ENCODE results near the gene PLSCR1. TPM values are rescaled to one million over a fixed set of nuclear protein-coding genes. Genes with fewer than 3 reads are reported as not detected.

Gene PLSCR1, protein sequence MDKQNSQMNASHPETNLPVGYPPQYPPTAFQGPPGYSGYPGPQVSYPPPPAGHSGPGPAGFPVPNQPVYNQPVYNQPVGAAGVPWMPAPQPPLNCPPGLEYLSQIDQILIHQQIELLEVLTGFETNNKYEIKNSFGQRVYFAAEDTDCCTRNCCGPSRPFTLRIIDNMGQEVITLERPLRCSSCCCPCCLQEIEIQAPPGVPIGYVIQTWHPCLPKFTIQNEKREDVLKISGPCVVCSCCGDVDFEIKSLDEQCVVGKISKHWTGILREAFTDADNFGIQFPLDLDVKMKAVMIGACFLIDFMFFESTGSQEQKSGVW
- 10 to 100 TPM; 61.7 to 64.9 TPM for total RNA-seq

DNA sequence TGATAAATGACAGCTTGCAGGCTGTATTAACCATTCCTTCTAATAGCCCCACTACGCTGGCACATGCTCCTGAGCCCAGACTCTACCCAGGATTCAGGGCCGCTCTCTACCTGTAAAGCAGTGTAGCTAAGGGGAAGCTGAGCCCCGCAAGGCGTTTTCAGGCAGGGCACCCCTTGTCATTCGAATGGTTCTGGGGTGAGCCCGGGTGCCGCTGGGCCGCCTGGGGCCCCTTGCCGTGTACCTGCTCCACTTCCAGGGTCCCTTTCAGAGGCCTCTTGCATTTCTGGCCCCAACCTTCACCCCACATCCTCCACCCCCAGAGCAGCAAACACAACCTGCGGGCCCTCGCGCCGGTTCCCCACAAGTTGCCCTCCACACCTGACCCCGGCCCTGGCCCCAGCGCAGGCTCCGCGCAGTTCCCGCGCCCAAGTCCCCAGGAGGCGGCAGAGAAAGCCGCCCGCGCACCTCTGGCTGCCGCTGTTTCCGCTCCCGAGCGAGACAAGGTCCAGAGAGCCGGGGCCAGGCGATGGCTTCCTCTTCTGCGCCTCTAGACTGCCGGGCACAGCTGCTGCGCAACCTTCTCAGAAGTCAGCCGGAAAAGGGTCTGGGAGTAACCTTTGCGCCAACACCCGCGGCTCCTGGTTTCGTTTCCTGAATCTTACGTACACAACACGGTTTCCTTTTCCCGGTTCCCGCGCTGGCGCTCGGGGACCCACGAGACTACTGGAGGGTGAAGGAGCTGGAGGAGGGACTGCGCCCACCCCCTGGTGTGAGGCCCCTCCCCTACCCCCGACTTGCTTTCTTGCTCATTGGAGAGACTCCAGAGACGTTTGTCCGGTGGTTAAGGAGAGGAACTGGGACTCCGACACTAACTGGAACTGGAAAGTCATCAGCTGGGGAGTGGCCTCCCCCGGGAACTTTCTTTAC lies at the start of gene PLSCR1:
TSS of gene PLSCR1 (minus strand) at position 606 of the 927 bp plus-strand sequence. CDS start 8,055 bp downstream, outside the sequence.
- Histone ChIP-seq H3K27me3 (no peaks in the 10 kb centered on the region), H3K9me3 (no peaks in the 10 kb centered on the region), H3K4me1 (peaks cover 32% of the 10 kb centered on the region), H3K4me3 (peak within 1 kb of the TSS; percentile 54 to 65), H3K27ac (peak within 1 kb of the TSS; percentile 94 to 98 (median 98)), H3K36me3 (replicated peaks in 1 of 2; ENCODE audit: insufficient read depth in 1 of 2, low read depth in 2 of 2) (no peaks in the 10 kb centered on the region)
- WGBS, 2 donors, result 0% methylated on average over 14 to 51 of the region's 51 CpGs
- TF ChIP-seq, protein P1, sequence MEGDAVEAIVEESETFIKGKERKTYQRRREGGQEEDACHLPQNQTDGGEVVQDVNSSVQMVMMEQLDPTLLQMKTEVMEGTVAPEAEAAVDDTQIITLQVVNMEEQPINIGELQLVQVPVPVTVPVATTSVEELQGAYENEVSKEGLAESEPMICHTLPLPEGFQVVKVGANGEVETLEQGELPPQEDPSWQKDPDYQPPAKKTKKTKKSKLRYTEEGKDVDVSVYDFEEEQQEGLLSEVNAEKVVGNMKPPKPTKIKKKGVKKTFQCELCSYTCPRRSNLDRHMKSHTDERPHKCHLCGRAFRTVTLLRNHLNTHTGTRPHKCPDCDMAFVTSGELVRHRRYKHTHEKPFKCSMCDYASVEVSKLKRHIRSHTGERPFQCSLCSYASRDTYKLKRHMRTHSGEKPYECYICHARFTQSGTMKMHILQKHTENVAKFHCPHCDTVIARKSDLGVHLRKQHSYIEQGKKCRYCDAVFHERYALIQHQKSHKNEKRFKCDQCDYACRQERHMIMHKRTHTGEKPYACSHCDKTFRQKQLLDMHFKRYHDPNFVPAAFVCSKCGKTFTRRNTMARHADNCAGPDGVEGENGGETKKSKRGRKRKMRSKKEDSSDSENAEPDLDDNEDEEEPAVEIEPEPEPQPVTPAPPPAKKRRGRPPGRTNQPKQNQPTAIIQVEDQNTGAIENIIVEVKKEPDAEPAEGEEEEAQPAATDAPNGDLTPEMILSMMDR (IDR thresholded peaks at IDR 0.05), result peak in 2 of 7 experiments; percentile 6 to 11
- peak; percentile 83 to 96 (median 96) for TF ChIP-seq POLR2A (IDR thresholded peaks at IDR 0.05)
- intact Hi-C loops (cut with DNase I), result no loop called here
- ATAC-seq (peak; percentile 91), DNase-seq (peak; percentile 89 to 96 (median 92))

DNA sequence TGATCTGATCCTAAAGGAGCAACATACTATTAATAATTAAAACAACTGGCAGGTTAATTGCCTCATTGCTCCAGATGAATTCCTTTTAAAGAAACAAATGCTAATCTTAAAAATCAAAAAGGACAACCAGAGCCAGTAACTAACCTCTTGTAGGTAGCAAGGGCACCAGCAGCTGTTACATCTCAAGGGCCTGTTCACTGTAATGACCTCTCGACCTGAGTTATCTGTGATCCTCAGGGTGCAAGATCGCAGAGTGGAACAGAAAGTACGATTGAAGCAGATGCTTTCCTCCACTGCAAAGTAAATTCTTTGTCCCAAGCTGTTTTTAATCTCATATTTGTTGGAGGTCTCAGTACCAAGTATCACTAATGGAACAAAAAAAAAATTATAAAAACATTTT lies 49.4 kb upstream of the PLSCR1 start:
- intact Hi-C loops (cut with DNase I), result no loop called here
- H3K27me3 ChIP-seq, result no peaks in the 10 kb centered on the region
- no peak overlapping the region for H3K4me3 ChIP-seq
- DNase-seq, result no peak
- TF ChIP-seq POLR2A (IDR thresholded peaks at IDR 0.05), result no peak
- TF ChIP-seq, protein P1 (IDR thresholded peaks at IDR 0.05), result no peak
- ATAC-seq, result no peak
- H3K9me3 ChIP-seq, result no peaks in the 10 kb centered on the region
- no peaks in the 10 kb centered on the region for H3K36me3 ChIP-seq (replicated peaks in 1 of 2; ENCODE audit: insufficient read depth in 1 of 2, low read depth in 2 of 2)
- no peaks in the 10 kb centered on the region for H3K4me1 ChIP-seq
- 68 to 74% methylated on average over 3 of the region's 3 CpGs for WGBS, 2 donors
- H3K27ac ChIP-seq, result no peak overlapping the region

DNA sequence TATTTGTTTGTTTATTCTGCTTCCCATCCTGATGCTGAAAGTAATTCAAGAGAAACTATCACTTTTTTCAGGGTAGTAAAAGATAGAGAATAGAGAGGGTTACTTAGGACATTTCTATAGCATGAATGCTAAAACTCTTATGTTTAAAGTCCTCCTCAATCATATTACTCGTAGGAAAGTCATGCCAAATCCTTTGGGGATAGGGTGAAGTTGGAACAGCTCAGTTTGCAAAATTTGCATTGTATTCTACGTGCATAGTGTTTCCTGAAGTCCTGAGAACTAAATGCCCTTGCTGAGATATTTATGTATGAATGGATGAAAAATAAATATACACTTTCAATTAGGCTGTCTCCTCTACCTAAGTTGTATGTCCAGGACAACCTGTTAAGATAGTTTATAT lies 46.1 kb upstream of the PLSCR1 start:
- 50 to 51% methylated on average over 2 of the region's 2 CpGs for WGBS, 2 donors
- Histone ChIP-seq H3K4me3 (no peak overlapping the region), H3K9me3 (no peaks in the 10 kb centered on the region), H3K27me3 (no peaks in the 10 kb centered on the region), H3K27ac (no peak overlapping the region), H3K36me3 (replicated peaks in 1 of 2; ENCODE audit: insufficient read depth in 1 of 2, low read depth in 2 of 2) (no peaks in the 10 kb centered on the region), H3K4me1 (no peaks in the 10 kb centered on the region)
- TF ChIP-seq POLR2A (IDR thresholded peaks at IDR 0.05), result no peak
- TF ChIP-seq, protein P1 (IDR thresholded peaks at IDR 0.05), result no peak
- intact Hi-C loops (cut with DNase I), result no loop called here
- ATAC-seq, result no peak
- no peak for DNase-seq

DNA sequence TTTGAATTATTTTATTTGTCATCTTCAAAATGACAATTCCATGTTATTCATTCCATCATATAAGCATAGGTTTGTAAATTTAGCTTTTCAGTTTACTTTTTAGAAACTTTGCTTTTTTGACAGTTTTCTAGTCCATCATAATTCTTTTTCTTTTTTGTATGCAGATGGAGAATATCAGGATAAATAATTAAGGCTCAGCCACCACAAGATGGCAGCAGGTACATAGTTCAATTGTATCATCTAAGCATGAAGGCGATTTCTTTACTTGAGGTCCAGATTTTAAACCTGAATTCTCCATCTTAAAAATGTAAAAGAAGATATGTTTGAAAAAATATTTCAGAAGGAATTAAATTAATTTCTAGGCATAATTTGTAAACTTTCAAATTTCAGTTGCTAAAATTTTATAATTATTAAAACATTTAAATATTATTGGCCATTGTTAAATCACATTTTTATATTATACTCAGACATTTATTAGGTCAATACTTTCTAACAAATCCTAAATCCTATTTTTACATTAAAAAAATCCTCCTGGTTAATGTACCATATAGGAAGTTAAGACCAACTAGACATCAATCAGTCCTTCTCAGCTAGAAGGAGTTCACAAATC lies 45.6 kb upstream of the PLSCR1 start:
- 0% methylated on average over 1 of the region's 1 CpG for WGBS, 2 donors

More for the DNA sequence above, 45.6 kb upstream of the PLSCR1 start:
- Histone ChIP-seq H3K27me3 (no peaks in the 10 kb centered on the region), H3K36me3 (replicated peaks in 1 of 2; ENCODE audit: insufficient read depth in 1 of 2, low read depth in 2 of 2) (no peaks in the 10 kb centered on the region), H3K9me3 (no peaks in the 10 kb centered on the region), H3K4me3 (no peak overlapping the region), H3K4me1 (no peaks in the 10 kb centered on the region), H3K27ac (no peak overlapping the region)
- intact Hi-C loops (cut with DNase I), result loop anchor here (10.0 kb wide), 1 partner anchor 255 kb away; no protein-coding TSS in a partner anchor
- DNase-seq (peak; percentile 36 to 59 (median 45)), ATAC-seq (no peak)
- no peak for TF ChIP-seq POLR2A (IDR thresholded peaks at IDR 0.05)
- TF ChIP-seq, protein P1 (IDR thresholded peaks at IDR 0.05), result peak; percentile 44 to 65 (median 59)
